IPS DF 6.9 (cell line): ENCODE measurements around the gene PEX5L.
"Not testable (repeated sequence)": the region's sequence is repeated elsewhere in the genome, so short reads cannot be mapped to it uniquely, and the experiment has no call there.

ENCODE experiments used
- DNase-seq: peaks from one replicate; pipeline ENCODE4 v3.0.0-alpha.2; 2013; ENCODE audit warnings: low read depth, low spot score
- H3K27ac ChIP-seq: one replicate; pipeline ENCODE4 v1.5.1; 2013; ENCODE audit warnings: low read length, control low read depth
- H3K27me3 ChIP-seq: 2 replicates; pipeline ENCODE4 v1.6.1; 2013; ENCODE audit warnings: mild to moderate bottlenecking, low read length; ENCODE audit not compliant: control insufficient read depth, insufficient read depth
- H3K36me3 ChIP-seq: 2 replicates; pipeline ENCODE4 v1.6.1; 2013; ENCODE audit warnings: low read length; ENCODE audit not compliant: control insufficient read depth, insufficient read depth
- H3K4me1 ChIP-seq: 2 replicates; pipeline ENCODE4 v1.6.1; 2013; ENCODE audit warnings: low read length; ENCODE audit not compliant: control insufficient read depth, insufficient read depth
- H3K4me3 ChIP-seq: 2 replicates; pipeline ENCODE4 v1.5.1; 2013; ENCODE audit warnings: mild to moderate bottlenecking, low read length
- H3K9me3 ChIP-seq: 2 replicates; pipeline ENCODE4 v1.6.1; 2013; ENCODE audit warnings: low read length, inconsistent platforms; ENCODE audit not compliant: control insufficient read depth, insufficient read depth
- WGBS: extraction: QIAGEN DNeasy Blood & Tissue Kit; methylation state at CpG from one replicate; pipeline ENCODE4 v1.1.7; 2013; ENCODE audit warnings: mixed read lengths, missing lambda C conversion rate; ENCODE audit not compliant: insufficient read length, insufficient coverage; 5-methylcytosine and 5-hydroxymethylcytosine counted together

The PEX5L gene

GRCh38 chr3:180017846-180018245 lies 18.9 kb downstream of the PEX5L start:
- WGBS, result 100% methylated on average over 1 of the region's 3 CpGs
- no peaks in the 10 kb centered on the region for H3K9me3 ChIP-seq
- H3K4me1 ChIP-seq, result no peaks in the 10 kb centered on the region
- H3K27ac ChIP-seq, result no peak overlapping the region
- no peaks in the 10 kb centered on the region for H3K27me3 ChIP-seq
- no peaks in the 10 kb centered on the region for H3K36me3 ChIP-seq
- no peak overlapping the region for H3K4me3 ChIP-seq
- DNase-seq, result no peak

DNA sequence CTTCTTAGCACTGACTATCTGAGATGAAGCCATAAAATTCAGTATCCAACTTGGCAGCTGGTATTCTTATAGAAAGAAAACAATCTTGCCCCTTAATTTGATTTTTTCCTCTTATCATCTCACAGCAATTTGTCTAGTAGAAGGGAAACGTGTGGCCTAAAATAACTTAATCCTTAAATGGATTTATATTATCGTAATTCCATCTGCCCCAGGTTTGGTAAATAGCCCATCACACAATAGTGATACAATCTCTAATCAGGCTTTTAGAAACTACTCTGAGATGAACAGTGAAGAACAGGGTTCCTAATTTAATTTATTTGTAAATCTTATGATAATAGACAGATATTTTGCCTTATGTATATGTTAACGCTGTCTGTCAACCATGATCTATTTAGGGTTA lies 24.8 kb downstream of the PEX5L start:
- no peak overlapping the region for H3K27ac ChIP-seq
- WGBS, result no CpG with 5 or more reads among the region's 3 CpGs
- DNase-seq, result no peak

DNA sequence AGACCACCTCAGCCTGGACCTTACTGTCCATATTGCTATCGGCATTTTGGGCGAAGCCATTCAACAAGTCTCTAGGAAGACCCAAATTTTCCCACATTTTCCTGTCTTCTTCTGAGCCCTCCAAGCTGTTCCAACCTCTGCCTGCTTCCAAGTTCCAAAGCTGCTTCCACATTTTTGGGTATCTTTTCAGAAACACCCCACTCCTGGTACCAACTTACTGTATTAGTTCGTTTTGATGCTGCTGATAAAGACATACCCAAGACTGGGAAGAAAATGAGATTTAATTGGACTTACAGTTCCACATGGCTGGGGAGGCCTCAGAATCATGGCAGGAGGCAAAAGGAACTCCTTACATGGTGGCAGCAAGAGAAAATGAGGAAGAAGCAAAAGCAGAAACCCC lies 28.4 kb downstream of the PEX5L start:
- WGBS, result no CpG with 5 or more reads among the region's 3 CpGs
- H3K4me3 ChIP-seq, H3K36me3 ChIP-seq, H3K9me3 ChIP-seq, H3K27me3 ChIP-seq, H3K27ac ChIP-seq, H3K4me1 ChIP-seq, DNase-seq: not testable (repeated sequence)

More for the DNA sequence above, 24.8 kb downstream of the PEX5L start:
- H3K27me3 ChIP-seq, result no peaks in the 10 kb centered on the region
- no peaks in the 10 kb centered on the region for H3K9me3 ChIP-seq
- H3K4me3 ChIP-seq, result no peak overlapping the region
- H3K36me3 ChIP-seq, result no peaks in the 10 kb centered on the region
- no peaks in the 10 kb centered on the region; the same call in 1 of the 2 replicates for H3K4me1 ChIP-seq

DNA sequence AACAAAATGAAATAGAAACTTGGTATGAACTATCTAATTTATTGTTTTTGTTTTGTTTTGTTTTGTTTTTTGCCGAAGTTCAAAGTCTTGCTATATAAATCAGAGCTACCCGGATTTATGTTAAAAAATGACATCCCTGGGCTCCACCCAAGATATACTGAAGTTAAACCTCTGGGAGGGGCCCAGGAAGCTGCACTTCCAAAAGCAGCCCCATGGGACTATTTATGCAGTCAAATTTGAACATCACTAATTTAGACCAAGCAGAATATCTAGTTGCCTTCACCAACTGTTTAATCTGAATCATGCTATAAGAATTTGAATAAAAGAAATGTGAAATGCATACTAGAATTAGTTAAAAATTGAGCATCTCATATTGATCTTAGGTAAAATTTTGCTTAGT lies 32.2 kb downstream of the PEX5L start:
- H3K27ac ChIP-seq, result no peak overlapping the region
- no peaks in the 10 kb centered on the region for H3K36me3 ChIP-seq
- no peaks in the 10 kb centered on the region for H3K9me3 ChIP-seq
- no peak for DNase-seq
- no peak overlapping the region for H3K4me3 ChIP-seq
- H3K27me3 ChIP-seq, result no peaks in the 10 kb centered on the region
- H3K4me1 ChIP-seq, result no peaks in the 10 kb centered on the region; the same call in 1 of the 2 replicates
- WGBS, result no CpG with 5 or more reads among the region's 2 CpGs

- Histone ChIP-seq H3K4me3 (no peak overlapping the region), H3K36me3 (no peaks in the 10 kb centered on the region), H3K4me1 (no peaks in the 10 kb centered on the region), H3K9me3 (no peaks in the 10 kb centered on the region), H3K27me3 (no peaks in the 10 kb centered on the region), H3K27ac (no peak overlapping the region)
- WGBS, result no CpG with 5 or more reads among the region's 2 CpGs
- no peak for DNase-seq
Observed at GRCh38 chr3:180002006-180002405, 34.7 kb downstream of the PEX5L start.

- Histone ChIP-seq H3K4me3 (no peak overlapping the region), H3K27ac (no peak overlapping the region), H3K4me1 (no peaks in the 10 kb centered on the region), H3K27me3 (no peaks in the 10 kb centered on the region), H3K9me3 (no peaks in the 10 kb centered on the region), H3K36me3 (no peaks in the 10 kb centered on the region)
- WGBS, result 100% methylated on average over 1 of the region's 4 CpGs
- no peak for DNase-seq
Observed at GRCh38 chr3:180000500-180000899, 36.2 kb downstream of the PEX5L start.

DNA sequence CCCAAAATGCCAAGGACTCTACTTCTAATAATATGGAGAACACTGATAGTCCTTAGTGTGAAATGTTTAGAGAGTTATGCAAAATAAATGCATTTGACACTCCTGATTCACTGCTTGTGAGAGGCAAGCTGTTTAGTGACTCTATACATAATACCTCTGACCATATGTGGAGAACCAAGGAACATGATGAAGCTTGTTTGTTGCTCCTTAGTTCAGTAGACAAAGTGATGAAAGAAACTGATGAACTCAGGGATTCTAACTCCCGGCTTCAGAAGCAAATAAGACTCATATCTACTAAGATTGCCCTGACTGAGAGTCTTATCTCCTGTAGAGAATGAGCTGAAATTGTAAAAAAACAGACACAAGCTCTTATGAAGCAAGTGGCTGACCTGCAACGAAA lies 41.3 kb downstream of the PEX5L start:
- H3K4me3 ChIP-seq, result no peak overlapping the region
- no CpG with 5 or more reads among the region's 2 CpGs for WGBS
- no peaks in the 10 kb centered on the region for H3K9me3 ChIP-seq
- no peaks in the 10 kb centered on the region for H3K27me3 ChIP-seq
- H3K4me1 ChIP-seq, result no peaks in the 10 kb centered on the region
- no peaks in the 10 kb centered on the region for H3K36me3 ChIP-seq
- no peak overlapping the region for H3K27ac ChIP-seq
- no peak for DNase-seq

DNA sequence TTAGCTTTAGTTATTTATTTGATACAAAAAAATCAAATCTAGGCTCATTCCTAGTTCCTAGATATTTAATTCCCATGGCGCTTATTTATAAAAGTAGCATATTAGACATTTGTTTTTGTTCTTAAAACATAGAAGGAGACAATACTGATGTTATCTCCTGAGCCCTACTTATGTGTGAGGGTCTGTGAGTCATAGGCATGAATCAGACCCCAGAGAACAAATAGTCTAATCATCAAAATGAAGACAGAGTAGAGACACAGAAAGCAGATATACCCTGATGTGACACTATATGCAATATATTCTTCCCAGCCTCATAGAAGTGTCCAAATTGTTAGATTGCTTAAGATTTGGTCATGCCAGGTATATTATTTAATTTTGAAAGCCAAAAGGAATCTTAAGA lies 44.9 kb downstream of the PEX5L start:
- Histone ChIP-seq H3K9me3 (no peaks in the 10 kb centered on the region), H3K4me3 (no peak overlapping the region), H3K27ac (no peak overlapping the region), H3K4me1 (no peaks in the 10 kb centered on the region), H3K27me3 (no peaks in the 10 kb centered on the region), H3K36me3 (no peaks in the 10 kb centered on the region)
- no peak for DNase-seq
- no CpG with 5 or more reads among the region's 1 CpG for WGBS

- H3K27ac ChIP-seq, result no peak overlapping the region
- H3K9me3 ChIP-seq, result no peaks in the 10 kb centered on the region
- H3K4me3 ChIP-seq, result no peak overlapping the region
- whole genome bisulfite sequencing, result no CpG with 5 or more reads among the region's 4 CpGs
- DNase-seq, result no peak
- no peaks in the 10 kb centered on the region for H3K36me3 ChIP-seq
- H3K27me3 ChIP-seq, result no peaks in the 10 kb centered on the region
- H3K4me1 ChIP-seq, result no peaks in the 10 kb centered on the region
Observed at GRCh38 chr3:179991104-179991503, 45.6 kb downstream of the PEX5L start.

DNA sequence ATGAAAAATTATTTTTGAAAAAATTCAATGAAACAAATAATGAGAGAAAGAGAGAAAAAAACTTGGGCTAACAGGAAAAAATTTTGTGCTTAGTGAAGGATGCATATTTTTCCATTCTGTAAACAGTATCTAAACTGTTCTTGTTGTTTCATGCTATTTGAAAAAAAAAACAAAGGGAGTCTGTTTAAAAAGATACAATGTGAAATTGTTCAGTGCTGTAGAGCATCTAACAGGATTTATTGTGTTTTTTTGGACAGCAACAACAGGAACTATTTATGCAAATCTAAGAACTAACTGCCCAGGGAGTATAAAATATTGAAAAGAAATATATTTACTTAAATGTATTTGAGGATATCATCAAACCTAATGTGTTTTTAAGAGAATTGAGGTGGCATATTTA lies 55.1 kb downstream of the PEX5L start:
- no peaks in the 10 kb centered on the region for H3K9me3 ChIP-seq
- no peak overlapping the region for H3K4me3 ChIP-seq
- H3K36me3 ChIP-seq, result no peaks in the 10 kb centered on the region
- no peaks in the 10 kb centered on the region for H3K27me3 ChIP-seq
- DNase-seq, result no peak
- no peaks in the 10 kb centered on the region for H3K4me1 ChIP-seq
- no peak overlapping the region for H3K27ac ChIP-seq

DNA sequence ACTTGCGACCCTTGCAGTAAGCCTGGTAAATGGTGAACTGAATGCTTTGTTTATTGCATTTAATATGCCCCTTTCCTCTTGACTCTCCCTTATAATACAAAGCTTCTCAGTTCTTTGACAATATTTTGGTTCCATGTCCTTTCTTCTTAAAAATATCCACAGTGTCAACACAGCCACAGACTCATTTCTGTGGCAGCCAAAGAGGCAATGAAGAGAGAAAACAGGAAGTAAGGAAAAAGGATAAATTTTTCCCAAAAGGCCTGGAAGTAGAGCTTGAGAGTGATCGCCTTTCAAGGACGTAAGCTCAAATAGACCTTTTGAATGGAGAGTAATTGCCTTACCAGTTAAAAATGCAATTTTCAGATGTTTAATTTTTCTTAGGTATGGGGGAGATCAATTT lies 59.4 kb downstream of the PEX5L start:
- Histone ChIP-seq H3K4me3 (no peak overlapping the region), H3K27ac (no peak overlapping the region), H3K4me1 (peaks cover 3% of the 10 kb centered on the region), H3K9me3 (no peaks in the 10 kb centered on the region), H3K36me3 (no peaks in the 10 kb centered on the region), H3K27me3 (no peaks in the 10 kb centered on the region)
- no CpG with 5 or more reads among the region's 3 CpGs for WGBS
- no peak for DNase-seq
